ELR (cell line): ENCODE results near the gene KLHDC10.
"Not testable (repeated sequence)": the region's sequence is repeated elsewhere in the genome, so short reads cannot be mapped to it uniquely, and the experiment has no call there.

ENCODE experiments used
- DNase-seq: peaks from one replicate; pipeline ENCODE4 v3.0.0-alpha.2; 2015; ENCODE audit warnings: low read depth

The KLHDC10 gene

GRCh38 chr7:130079846-130080394 is 9.6 kb downstream of the KLHDC10 start:
- no peak for DNase-seq

GRCh38 chr7:130083497-130083896 is 13.2 kb downstream of the KLHDC10 start:
- not testable (repeated sequence) for DNase-seq

- DNase-seq, result peak; percentile 40
Measured at GRCh38 chr7:130084037-130084875, 13.9 kb downstream of the KLHDC10 start.

- not testable (repeated sequence) for DNase-seq
Measured at GRCh38 chr7:130085235-130085634, 14.9 kb downstream of the KLHDC10 start.

GRCh38 chr7:130086938-130087337 is 16.6 kb downstream of the KLHDC10 start:
- no peak for DNase-seq

- DNase-seq, result no peak
Measured at GRCh38 chr7:130087364-130087763, 17.0 kb downstream of the KLHDC10 start.

GRCh38 chr7:130090745-130091532 is 20.6 kb downstream of the KLHDC10 start:
- no peak for DNase-seq

GRCh38 chr7:130091999-130092398 is 21.7 kb downstream of the KLHDC10 start:
- DNase-seq, result no peak

GRCh38 chr7:130092598-130092997 is 22.3 kb downstream of the KLHDC10 start:
- DNase-seq, result no peak

- DNase-seq, result peak; percentile 55
Measured at GRCh38 chr7:130095812-130096211, 25.5 kb downstream of the KLHDC10 start.

GRCh38 chr7:130096243-130096827 is 26.0 kb downstream of the KLHDC10 start:
- no peak for DNase-seq

- peak; percentile 11 for DNase-seq
Measured at GRCh38 chr7:130099331-130099730, 29.0 kb downstream of the KLHDC10 start.

- no peak for DNase-seq
Measured at GRCh38 chr7:130102588-130102987, 32.3 kb downstream of the KLHDC10 start.

- DNase-seq, result no peak
Measured at GRCh38 chr7:130107949-130108674, 37.8 kb downstream of the KLHDC10 start.

GRCh38 chr7:130108809-130109208 is 38.5 kb downstream of the KLHDC10 start:
- no peak for DNase-seq

- no peak for DNase-seq
Measured at GRCh38 chr7:130112093-130112492, 41.8 kb downstream of the KLHDC10 start.

GRCh38 chr7:130112662-130113425 is 42.5 kb downstream of the KLHDC10 start:
- DNase-seq, result no peak

- not testable (repeated sequence) for DNase-seq
Measured at GRCh38 chr7:130113426-130113805, 43.1 kb downstream of the KLHDC10 start.

GRCh38 chr7:130113887-130114286 is 43.6 kb downstream of the KLHDC10 start:
- DNase-seq, result no peak

GRCh38 chr7:130114374-130114773 is 44.0 kb downstream of the KLHDC10 start:
- DNase-seq, result no peak

- DNase-seq, result no peak
Measured at GRCh38 chr7:130114776-130115175, 44.4 kb downstream of the KLHDC10 start.
